DND-41 (cell line): ENCODE data around the gene SSUH2.

Source experiments
- ATAC-seq: fragments of 200-7000 bp; cut with Tn5 transposase; 3 replicates; pipeline ENCODE4 v1.9.1; 2021; ENCODE audit warnings: low read depth; ENCODE audit not compliant: insufficient read depth
- DNase-seq: peaks from one replicate; pipeline ENCODE4 v3.0.0-alpha.2; 2020
- H2AFZ ChIP-seq: 2 replicates; pipeline ENCODE4 v1.6.0; 2012; ENCODE audit warnings: low read depth, low read length
- H3K27ac ChIP-seq: 2 replicates; pipeline ENCODE4 v1.5.1; 2012; ENCODE audit warnings: low read length, inconsistent platforms
- H3K27me3 ChIP-seq: fragments of 200-600 bp; sonication (generic); 2 replicates; pipeline ENCODE4 v1.6.0; 2012; ENCODE audit warnings: low read length, mild to moderate bottlenecking, inconsistent platforms; ENCODE audit not compliant: insufficient read depth, poor library complexity
- H3K36me3 ChIP-seq: 2 replicates; pipeline ENCODE4 v1.5.1; 2012; ENCODE audit warnings: low read length, inconsistent platforms; ENCODE audit not compliant: insufficient read depth
- H3K4me1 ChIP-seq: 2 replicates; pipeline ENCODE4 v1.5.1; 2012; ENCODE audit warnings: mild to moderate bottlenecking, low read length; ENCODE audit not compliant: insufficient read depth
- H3K4me2 ChIP-seq: 2 replicates; pipeline ENCODE4 v1.6.0; 2012; ENCODE audit warnings: mild to moderate bottlenecking, moderate library complexity, low read length, inconsistent platforms; ENCODE audit not compliant: insufficient read depth
- H3K4me3 ChIP-seq, 2 experiments: fragments of 200-600 bp in 1 of 2; shearing (Covaris generic) in 1 of 2; 2 replicates each; pipeline ENCODE4 v1.5.1; 2012 to 2016; ENCODE audit warnings: inconsistent platforms in 2 of 2, low read length in 2 of 2, mild to moderate bottlenecking in 2 of 2, low read depth in 1 of 2, moderate library complexity in 1 of 2
- H3K79me2 ChIP-seq: 2 replicates; pipeline ENCODE4 v1.6.0; 2012; ENCODE audit warnings: low read length, inconsistent platforms; ENCODE audit not compliant: insufficient read depth
- H3K9ac ChIP-seq: 2 replicates; pipeline ENCODE4 v1.6.0; 2012; ENCODE audit warnings: low read depth, mild to moderate bottlenecking, inconsistent platforms, low read length, moderate library complexity
- H3K9me3 ChIP-seq: 2 replicates; pipeline ENCODE4 v1.5.1; 2012; ENCODE audit warnings: low read length, moderate library complexity, mild to moderate bottlenecking, inconsistent platforms; ENCODE audit not compliant: insufficient read depth, severe bottlenecking
- H4K20me1 ChIP-seq: 2 replicates; pipeline ENCODE4 v1.6.0; 2012; ENCODE audit warnings: low read length; ENCODE audit not compliant: insufficient read depth
- EZH2 ChIP-seq: IDR thresholded peaks from 3 replicates; pipeline ENCODE4 v1.6.1; 2012; ENCODE audit warnings: borderline replicate concordance, low read depth, mild to moderate bottlenecking, moderate library complexity, low read length, inconsistent platforms; ENCODE audit not compliant: severe bottlenecking
- TF ChIP-seq, protein P1 (sequence below): IDR thresholded peaks from 2 replicates; pipeline ENCODE4 v1.5.1; 2012; ENCODE audit warnings: borderline replicate concordance, low read length, moderate library complexity, mild to moderate bottlenecking; ENCODE audit not compliant: poor library complexity, severe bottlenecking; ENCODE audit errors: extremely low read depth

SSUH2 gene

DNA sequence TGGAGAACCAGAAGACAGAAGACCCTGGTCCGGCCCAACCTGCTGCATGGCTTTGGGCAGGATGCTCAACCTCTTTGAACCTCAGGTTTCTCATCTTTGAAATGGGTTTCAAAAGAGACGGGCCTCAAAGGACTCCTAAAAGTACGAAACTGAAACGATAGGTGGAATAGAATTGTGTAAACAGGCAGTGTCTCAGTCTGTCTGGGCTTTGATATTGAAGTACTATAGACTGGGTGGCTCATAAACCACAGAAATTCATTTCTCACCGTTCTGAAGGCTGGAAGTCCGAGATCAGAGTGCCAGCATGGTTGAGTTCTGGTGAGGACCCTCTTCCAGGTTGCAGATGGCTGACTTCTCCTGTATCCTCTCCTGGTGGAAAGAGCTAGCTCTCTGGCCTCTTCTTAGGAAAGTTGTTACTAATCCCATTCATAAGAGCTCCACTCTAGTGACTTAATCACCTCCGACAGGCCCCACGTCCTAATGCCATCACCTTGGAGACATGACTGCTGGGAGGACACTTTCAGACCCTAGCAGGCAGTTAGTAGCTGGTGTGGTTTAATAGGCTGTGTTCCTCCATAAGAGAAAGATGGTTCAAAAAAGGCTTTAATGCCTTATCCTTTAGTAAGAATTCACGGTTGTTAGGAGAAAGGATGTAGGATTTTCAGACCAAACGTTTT lies 35.7 kb downstream of the SSUH2 start:
- ATAC-seq (no peak), DNase-seq (no peak)
- H3K27me3 ChIP-seq, result no peaks in the 10 kb centered on the region
- no peak overlapping the region for H3K4me3 ChIP-seq
- H2AFZ ChIP-seq, result no peak overlapping the region
- TF ChIP-seq EZH2, result no peak
- TF ChIP-seq, protein P1, sequence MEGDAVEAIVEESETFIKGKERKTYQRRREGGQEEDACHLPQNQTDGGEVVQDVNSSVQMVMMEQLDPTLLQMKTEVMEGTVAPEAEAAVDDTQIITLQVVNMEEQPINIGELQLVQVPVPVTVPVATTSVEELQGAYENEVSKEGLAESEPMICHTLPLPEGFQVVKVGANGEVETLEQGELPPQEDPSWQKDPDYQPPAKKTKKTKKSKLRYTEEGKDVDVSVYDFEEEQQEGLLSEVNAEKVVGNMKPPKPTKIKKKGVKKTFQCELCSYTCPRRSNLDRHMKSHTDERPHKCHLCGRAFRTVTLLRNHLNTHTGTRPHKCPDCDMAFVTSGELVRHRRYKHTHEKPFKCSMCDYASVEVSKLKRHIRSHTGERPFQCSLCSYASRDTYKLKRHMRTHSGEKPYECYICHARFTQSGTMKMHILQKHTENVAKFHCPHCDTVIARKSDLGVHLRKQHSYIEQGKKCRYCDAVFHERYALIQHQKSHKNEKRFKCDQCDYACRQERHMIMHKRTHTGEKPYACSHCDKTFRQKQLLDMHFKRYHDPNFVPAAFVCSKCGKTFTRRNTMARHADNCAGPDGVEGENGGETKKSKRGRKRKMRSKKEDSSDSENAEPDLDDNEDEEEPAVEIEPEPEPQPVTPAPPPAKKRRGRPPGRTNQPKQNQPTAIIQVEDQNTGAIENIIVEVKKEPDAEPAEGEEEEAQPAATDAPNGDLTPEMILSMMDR, result no peak
- H3K27ac ChIP-seq, result no peak overlapping the region
- H3K9me3 ChIP-seq, result no peaks in the 10 kb centered on the region
- H3K36me3 ChIP-seq, result no peaks in the 10 kb centered on the region
- H3K79me2 ChIP-seq, result no peaks in the 10 kb centered on the region
- no peak overlapping the region for H3K9ac ChIP-seq
- no peaks in the 10 kb centered on the region for H4K20me1 ChIP-seq
- no peak overlapping the region for H3K4me2 ChIP-seq
- no peaks in the 10 kb centered on the region for H3K4me1 ChIP-seq

DNA sequence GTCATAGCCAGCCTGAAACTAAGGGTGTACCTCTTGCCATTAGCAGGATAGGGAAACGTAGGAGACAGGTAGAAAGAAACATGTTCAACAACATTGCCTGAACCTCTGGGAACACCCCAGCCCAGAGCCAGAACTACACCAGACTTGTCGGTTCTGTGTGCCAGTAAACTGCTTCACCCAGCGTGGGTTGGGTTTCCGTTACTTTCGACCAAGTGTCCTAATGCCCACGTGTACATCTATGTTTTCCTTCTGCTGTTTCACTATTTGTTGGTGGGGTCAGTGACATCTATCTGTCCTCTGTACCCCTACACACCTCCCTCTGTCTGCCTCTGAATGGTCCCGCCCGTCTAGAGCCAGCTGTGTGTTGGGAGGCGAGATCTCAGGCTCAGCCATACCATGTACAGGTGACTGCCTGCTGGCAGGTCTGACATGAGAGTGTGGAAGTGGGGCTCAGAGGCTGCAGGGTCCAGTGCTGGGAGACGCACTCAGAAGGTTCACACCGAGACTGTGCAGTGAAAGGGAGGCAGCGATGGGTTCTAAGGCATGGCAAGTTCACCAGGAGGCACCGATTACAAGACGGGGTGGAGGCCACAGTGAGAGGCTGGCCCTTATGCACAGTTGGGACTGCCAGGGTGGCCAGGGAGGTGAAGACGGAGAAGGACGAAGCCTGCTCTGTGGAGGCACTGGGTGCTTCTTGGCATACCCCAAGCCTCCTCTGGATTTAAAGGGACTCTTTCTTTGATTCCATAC lies 36.4 kb downstream of the SSUH2 start:
- TF ChIP-seq, protein P1, result no peak
- TF ChIP-seq EZH2, result no peak
- no peak for ATAC-seq
- no peak overlapping the region for H2AFZ ChIP-seq

DNA sequence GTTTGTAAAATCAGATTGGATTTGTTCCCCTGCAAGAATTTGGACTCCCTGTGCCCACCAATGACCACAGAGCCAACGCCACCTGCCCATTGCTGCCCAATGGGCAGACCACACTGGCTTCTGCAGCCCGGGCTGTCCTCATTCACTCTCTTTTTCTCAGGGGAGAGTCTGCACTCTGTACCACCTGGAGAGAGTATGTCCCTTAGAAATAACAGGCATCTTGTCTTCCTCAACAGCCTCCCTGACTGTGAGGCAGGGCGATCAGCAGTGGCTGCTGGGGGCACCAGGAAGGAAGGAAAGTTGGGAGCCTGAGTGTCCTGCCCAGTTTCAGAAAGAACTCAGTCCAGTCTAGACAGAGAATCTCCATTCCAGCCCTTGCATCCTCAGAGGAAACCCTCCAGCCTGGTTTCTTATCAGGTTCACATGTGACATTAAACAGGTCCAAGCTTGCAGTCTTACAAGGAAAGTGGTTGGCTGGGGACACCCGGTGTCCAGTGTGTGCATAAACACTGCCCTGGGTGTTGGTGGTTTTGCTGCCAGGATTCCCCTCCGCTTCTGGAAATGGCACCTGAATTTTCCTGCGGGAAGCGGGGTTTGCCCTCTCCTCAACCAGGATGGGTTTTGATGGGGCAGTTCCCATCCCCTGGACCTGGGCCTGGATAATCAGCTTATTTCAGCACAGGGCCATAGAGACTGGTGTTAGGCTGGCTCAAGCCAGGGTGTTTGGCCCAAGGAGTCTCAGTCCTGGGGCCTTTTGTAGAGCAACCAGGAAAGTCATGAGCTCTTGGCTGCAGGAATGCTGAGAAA lies 37.2 kb downstream of the SSUH2 start:
- H3K36me3 ChIP-seq, result no peaks in the 10 kb centered on the region
- H3K27ac ChIP-seq, result no peak overlapping the region
- H3K9me3 ChIP-seq, result no peaks in the 10 kb centered on the region
- no peak for DNase-seq
- no peaks in the 10 kb centered on the region for H3K4me1 ChIP-seq
- H3K9ac ChIP-seq, result no peak overlapping the region
- no peak for ATAC-seq
- H3K27me3 ChIP-seq, result no peaks in the 10 kb centered on the region
- no peak overlapping the region for H2AFZ ChIP-seq
- H3K4me3 ChIP-seq, result no peak overlapping the region
- H3K79me2 ChIP-seq, result no peaks in the 10 kb centered on the region
- TF ChIP-seq, protein P1, result no peak
- TF ChIP-seq EZH2, result no peak
- H4K20me1 ChIP-seq, result no peaks in the 10 kb centered on the region
- no peak overlapping the region for H3K4me2 ChIP-seq

More for the DNA sequence above, 36.4 kb downstream of the SSUH2 start:
- Histone ChIP-seq H3K4me3 (no peak overlapping the region), H3K4me2 (no peak overlapping the region), H3K9ac (no peak overlapping the region), H3K4me1 (no peaks in the 10 kb centered on the region), H3K27me3 (no peaks in the 10 kb centered on the region), H3K79me2 (no peaks in the 10 kb centered on the region), H3K9me3 (no peaks in the 10 kb centered on the region), H3K36me3 (no peaks in the 10 kb centered on the region), H3K27ac (no peak overlapping the region), H4K20me1 (no peaks in the 10 kb centered on the region)
- no peak for DNase-seq
